BLaER1 (cell line): ENCODE results near the gene NGEF.
"Not testable (repeated sequence)": the region's sequence is repeated elsewhere in the genome, so short reads cannot be mapped to it uniquely, and the experiment has no call there.

Experiments used
- H3K27ac ChIP-seq: shearing (Covaris generic); formaldehyde crosslinking; 2 replicates; pipeline ENCODE4 v1.8.1; 2022
- H3K27me3 ChIP-seq: shearing (Covaris generic); formaldehyde crosslinking; 2 replicates; pipeline ENCODE4 v1.8.1; 2022
- H3K36me3 ChIP-seq: shearing (Covaris generic); formaldehyde crosslinking; 2 replicates; pipeline ENCODE4 v1.8.1; 2022
- H3K4me1 ChIP-seq: shearing (Covaris generic); formaldehyde crosslinking; 2 replicates; pipeline ENCODE4 v1.8.1; 2022
- H3K4me2 ChIP-seq: shearing (Covaris generic); formaldehyde crosslinking; 2 replicates; pipeline ENCODE4 v1.8.1; 2022
- H3K4me3 ChIP-seq: shearing (Covaris generic); formaldehyde crosslinking; 2 replicates; pipeline ENCODE4 v1.8.1; 2022
- H3K9ac ChIP-seq: shearing (Covaris generic); formaldehyde crosslinking; 2 replicates; pipeline ENCODE4 v1.8.1; 2022
- H3K9me3 ChIP-seq: shearing (Covaris generic); formaldehyde crosslinking; 2 replicates; pipeline ENCODE4 v1.8.1; 2022
- H4K20me1 ChIP-seq: shearing (Covaris generic); formaldehyde crosslinking; 2 replicates; pipeline ENCODE4 v1.8.1; 2022
- Cebpa-rat ChIP-seq: shearing (Covaris generic); IDR thresholded peaks from 2 replicates; pipeline ENCODE4 v1.8.1; 2022

NGEF gene

DNA sequence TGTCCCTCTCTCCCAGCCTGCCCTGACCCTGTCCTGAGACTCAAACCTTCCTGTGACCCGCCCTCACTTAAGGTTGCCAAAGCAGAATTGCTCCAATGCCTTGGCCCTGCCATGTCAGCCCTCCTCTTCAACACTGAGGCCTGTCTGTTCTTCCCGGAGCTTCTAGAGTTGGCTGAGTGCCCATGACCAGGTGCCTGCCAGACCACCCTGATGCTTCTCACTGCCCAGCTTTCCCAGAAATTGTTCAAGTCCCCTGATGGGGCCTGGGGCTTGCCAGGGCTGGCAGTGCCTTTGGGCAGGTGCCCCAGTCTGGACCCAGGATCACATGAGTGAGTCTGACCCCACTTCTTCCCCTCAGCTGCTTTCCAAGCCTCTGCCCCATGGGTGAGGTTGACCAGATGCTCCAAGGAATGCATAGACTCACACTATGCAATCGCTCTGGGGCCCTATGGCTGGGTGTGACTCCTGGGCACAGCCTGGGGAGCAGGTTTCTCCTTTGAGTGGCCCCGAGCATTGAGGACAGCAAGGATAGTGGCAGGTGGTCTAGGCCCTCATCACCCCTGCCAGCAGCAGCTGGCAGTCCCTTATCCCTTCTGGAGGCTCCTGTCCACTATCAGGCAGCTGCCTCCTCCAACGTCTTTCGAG is 44.0 kb upstream of the NGEF start:
- peaks cover 26% of the 10 kb centered on the region for H3K4me1 ChIP-seq
- H3K27ac ChIP-seq: no peak overlapping the region
- 0 out of 2 replicates have a peak, but pooled peaks cover 2% of the 10 kb centered on the region for H3K36me3 ChIP-seq
- H4K20me1 ChIP-seq: peaks cover 10% of the 10 kb centered on the region
- H3K9ac ChIP-seq: no peak overlapping the region
- TF ChIP-seq Cebpa-rat: no peak
- no peaks in the 10 kb centered on the region for H3K9me3 ChIP-seq
- H3K4me2 ChIP-seq: no peak overlapping the region
- H3K4me3 ChIP-seq: no peak overlapping the region
- no peaks in the 10 kb centered on the region for H3K27me3 ChIP-seq

DNA sequence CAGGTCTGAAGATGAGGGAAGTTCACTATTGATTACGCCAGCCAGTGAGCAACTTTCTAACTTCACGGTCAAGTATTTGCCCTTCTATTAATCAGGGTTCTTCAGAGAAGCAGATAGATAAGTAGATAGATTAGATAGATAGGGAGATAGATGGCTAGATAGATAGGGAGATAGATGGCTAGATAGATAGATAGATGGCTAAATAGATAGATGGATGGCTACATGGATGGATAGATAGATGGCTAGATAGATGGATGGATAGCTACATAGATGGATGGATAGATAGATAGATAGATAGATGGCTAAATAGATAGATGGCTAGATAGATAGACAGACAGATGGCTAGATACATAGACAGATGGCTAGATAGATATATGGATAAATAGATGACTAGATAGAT is 42.3 kb upstream of the NGEF start:
- Histone ChIP-seq H3K27me3 (no peaks in the 10 kb centered on the region), H3K4me2 (no peak overlapping the region)
- no peak for TF ChIP-seq Cebpa-rat

DNA sequence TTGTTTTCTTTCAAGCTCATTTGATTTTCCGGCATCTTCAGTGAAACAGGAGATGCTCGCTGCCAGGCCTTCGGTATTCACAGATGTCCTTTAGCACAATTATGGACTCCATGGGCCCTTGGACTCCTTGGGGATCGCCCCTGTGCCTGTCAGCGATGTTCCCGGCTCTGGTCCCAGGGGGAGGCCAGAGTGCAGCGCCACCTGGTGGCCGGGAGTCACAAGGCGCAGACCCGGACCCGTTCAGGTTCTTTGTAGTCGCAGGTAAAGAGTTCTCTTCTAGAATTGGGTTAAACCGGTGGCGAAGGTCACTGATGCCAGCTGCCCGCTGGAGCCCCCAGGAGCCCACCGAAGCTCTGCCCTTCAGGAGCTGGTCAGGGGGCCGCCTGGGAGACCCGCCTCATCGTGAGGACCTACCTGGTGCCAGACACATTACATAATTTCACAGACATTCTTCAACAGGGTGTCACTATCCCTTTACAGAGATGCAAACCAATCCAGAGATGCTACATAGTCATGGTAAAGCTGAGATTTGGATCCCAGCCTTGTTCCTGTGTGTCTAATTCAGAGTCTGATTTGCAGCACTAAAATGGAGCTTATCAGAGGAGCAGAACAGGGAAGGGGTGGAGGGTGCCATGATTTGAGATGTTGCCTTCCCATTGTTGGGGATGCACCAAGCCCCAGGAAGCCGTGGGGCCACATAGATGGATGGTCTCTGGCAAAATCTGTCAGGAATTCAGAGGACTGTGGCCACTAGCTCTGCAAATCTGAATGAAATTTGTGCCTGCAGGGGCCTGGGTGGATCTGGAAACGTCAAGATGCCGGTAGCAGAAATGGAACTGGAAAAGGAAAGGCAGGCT is 41.1 kb upstream of the NGEF start:
- H3K4me1 ChIP-seq: peaks cover 10% of the 10 kb centered on the region
- no peak for TF ChIP-seq Cebpa-rat
- no peaks in the 10 kb centered on the region for H3K36me3 ChIP-seq
- no peaks in the 10 kb centered on the region for H3K27me3 ChIP-seq
- no peak overlapping the region for H3K9ac ChIP-seq
- no peaks in the 10 kb centered on the region for H4K20me1 ChIP-seq
- no peak overlapping the region for H3K4me2 ChIP-seq
- no peak overlapping the region for H3K27ac ChIP-seq
- no peaks in the 10 kb centered on the region for H3K9me3 ChIP-seq
- no peak overlapping the region for H3K4me3 ChIP-seq

More for the DNA sequence above, 42.3 kb upstream of the NGEF start:
- Histone ChIP-seq H3K9me3 (no peaks in the 10 kb centered on the region), H3K9ac (no peak overlapping the region), H3K27ac (no peak overlapping the region), H3K4me1 (peaks cover 18% of the 10 kb centered on the region), H3K36me3 (no peaks in the 10 kb centered on the region), H4K20me1 (no peaks in the 10 kb centered on the region), H3K4me3 (no peak overlapping the region)

DNA sequence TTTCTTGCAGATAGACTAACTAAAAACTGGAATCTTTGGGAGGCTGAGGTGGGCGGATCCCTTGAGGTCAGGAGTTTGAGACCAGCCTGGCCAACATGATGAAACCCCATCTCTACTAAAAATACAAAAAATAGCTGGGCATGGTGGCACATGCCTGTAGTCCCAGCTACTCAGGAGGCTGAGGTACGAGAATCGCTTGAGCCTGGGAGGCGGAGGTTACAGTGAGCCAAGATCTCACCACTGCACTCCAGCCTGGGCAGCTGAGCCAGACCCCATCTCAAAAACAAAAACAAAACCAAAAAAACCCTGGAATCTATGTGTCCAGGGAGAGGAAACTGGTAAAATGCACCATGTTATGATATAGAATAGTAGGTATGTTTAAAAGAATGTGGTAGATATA is 39.5 kb upstream of the NGEF start:
- H3K4me2 ChIP-seq, H3K36me3 ChIP-seq, H3K4me3 ChIP-seq, H4K20me1 ChIP-seq, H3K27ac ChIP-seq, H3K9me3 ChIP-seq, H3K4me1 ChIP-seq, H3K9ac ChIP-seq, H3K27me3 ChIP-seq: not testable (repeated sequence)

DNA sequence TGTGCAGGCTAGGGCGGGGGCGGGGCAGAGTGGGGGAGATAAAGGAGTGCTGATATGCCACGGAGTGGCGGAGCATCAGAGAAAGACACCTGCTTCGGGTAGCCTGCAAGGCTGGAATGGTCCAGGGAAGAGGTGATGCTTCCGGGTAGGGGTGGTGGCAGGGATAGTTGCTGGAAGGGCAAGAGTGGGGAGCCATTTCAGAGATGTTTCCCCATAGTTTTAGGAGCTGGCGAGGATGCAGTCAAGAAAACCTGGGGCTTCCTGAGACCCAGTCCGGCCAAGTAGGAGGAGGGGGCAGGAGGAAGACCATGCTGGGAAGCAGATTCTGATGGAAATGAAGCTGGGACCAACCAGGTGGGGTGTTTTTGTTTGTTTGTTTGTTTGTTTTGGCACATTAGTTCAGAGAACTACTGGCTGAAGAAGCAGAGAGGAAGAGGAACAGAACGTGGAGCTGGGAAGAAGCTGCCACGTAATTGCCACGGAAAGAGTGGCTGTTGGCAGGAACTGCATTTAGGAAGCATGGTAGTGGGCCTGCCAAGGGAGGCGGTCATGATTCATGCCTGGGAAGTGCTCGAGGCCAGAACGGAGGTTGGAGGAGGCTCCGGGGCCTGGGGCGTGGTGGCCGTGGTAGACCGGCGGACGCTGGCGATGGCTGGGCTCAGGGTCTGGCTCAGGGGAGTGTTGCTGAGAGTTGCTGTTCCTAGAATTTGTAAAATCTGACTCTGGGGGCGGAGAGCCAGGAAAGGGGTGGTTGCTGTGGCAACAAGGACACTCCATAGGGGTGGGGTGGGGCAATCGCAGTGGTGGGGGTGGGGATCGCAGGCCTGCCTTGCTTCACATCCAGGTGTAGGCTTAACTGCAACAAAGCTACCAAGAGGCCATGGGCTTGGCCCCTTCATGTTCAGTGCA is 38.4 kb upstream of the NGEF start:
- H3K4me3 ChIP-seq: no peak overlapping the region
- H3K9ac ChIP-seq: no peak overlapping the region
- H3K27ac ChIP-seq: no peak overlapping the region
- no peak overlapping the region for H3K4me2 ChIP-seq
- H3K4me1 ChIP-seq: peaks cover 4% of the 10 kb centered on the region; the same call in 1 of the 2 replicates
- no peaks in the 10 kb centered on the region for H4K20me1 ChIP-seq
- H3K36me3 ChIP-seq: no peaks in the 10 kb centered on the region
- H3K27me3 ChIP-seq: no peaks in the 10 kb centered on the region
- TF ChIP-seq Cebpa-rat: no peak
- H3K9me3 ChIP-seq: no peaks in the 10 kb centered on the region

DNA sequence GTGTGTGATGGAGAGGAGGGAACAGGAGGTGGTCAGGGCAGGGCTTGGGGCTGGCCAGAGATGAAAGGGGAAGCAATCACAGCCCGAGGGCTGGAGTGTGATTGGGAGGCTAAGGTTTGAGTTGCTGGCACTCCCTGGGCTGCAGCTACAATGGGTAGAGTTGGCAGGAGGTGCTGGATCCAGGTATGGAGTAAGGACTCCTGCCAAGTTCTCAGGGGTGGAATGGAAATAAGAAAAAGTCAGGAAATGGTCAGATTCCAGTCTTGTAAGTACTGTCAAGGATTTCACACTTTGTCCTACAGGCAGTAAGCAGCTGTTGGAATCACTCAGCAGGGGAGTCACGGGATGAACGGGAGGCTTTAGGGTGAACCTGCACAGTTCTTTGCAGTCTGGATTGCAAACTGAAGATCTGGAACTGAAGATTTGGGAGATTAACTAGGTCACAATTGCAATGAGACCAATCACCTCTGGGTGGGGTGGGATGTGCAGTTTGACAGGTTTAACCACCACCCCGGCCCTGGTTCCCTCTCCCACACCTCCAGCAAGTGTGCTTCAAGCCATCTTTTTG is 36.2 kb upstream of the NGEF start:
- TF ChIP-seq Cebpa-rat: no peak
- Histone ChIP-seq H3K4me1 (peaks cover 4% of the 10 kb centered on the region; the same call in 1 of the 2 replicates), H3K9ac (no peak overlapping the region), H3K9me3 (no peaks in the 10 kb centered on the region), H3K27ac (no peak overlapping the region), H3K36me3 (no peaks in the 10 kb centered on the region), H3K4me2 (no peak overlapping the region), H3K4me3 (no peak overlapping the region), H3K27me3 (no peaks in the 10 kb centered on the region), H4K20me1 (no peaks in the 10 kb centered on the region)

DNA sequence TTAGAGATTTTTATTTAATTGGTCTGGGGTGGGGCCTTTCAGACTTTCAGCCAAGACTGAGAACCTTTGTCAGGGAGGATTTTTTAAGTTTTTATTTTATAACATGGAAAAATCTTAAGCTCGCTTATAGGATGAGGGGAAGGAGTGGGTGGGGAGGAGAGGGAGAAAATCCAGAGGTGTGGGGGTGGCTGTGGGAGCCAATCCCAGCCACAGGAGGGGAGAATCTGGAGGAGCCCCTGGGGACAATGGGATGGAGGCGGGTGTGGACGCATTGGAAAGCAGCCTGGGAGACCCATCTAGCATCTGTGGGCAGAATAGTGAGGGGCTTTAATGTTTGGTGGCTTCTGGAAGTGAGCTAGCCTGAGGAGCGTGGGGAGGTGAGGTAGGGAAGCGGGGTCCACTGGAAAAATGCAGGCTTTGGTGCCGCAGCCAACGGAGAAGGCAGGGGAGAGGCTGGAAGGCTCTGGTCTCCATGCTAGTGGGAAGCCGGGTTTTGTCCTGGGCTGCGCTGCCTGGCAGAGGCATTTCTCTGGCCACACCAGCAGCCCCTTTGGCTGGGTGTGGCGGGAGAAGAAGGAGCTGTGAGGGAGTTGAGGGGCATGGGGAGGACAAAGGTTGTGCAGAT is 35.6 kb upstream of the NGEF start:
- Histone ChIP-seq H3K4me1 (no peaks in the 10 kb centered on the region; the same call in 1 of the 2 replicates), H3K27me3 (no peaks in the 10 kb centered on the region), H3K9ac (no peak overlapping the region), H3K27ac (no peak overlapping the region), H3K4me2 (no peak overlapping the region), H3K36me3 (no peaks in the 10 kb centered on the region), H3K9me3 (no peaks in the 10 kb centered on the region), H3K4me3 (no peak overlapping the region), H4K20me1 (no peaks in the 10 kb centered on the region)
- TF ChIP-seq Cebpa-rat: no peak

DNA sequence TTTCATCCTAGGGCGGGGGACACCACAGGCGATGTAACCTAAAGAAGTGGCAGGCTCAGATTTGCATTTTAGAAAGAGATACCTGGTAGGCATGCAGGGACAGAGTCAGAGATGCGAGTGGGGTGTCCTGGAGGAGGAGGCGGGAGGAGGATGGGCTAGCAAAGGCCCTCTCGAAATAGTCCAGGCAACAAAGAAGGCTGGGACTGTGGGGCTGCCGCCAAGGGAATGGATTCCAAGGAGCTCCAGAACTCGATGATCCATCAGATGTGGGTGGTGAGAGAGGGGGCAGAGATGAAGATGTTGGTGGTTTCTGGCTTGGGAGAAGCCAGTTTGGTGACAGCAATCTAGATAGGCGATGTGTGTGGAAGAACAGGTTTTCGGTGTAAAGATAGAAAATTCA is 34.6 kb upstream of the NGEF start:
- TF ChIP-seq Cebpa-rat: no peak
- H3K9me3 ChIP-seq: no peaks in the 10 kb centered on the region
- H3K27ac ChIP-seq: no peak overlapping the region
- H3K4me1 ChIP-seq: no peaks in the 10 kb centered on the region; the same call in 1 of the 2 replicates
- H3K4me2 ChIP-seq: no peak overlapping the region
- no peak overlapping the region for H3K9ac ChIP-seq
- H3K36me3 ChIP-seq: no peaks in the 10 kb centered on the region
- H3K27me3 ChIP-seq: no peaks in the 10 kb centered on the region
- H3K4me3 ChIP-seq: no peak overlapping the region
- H4K20me1 ChIP-seq: no peaks in the 10 kb centered on the region

DNA sequence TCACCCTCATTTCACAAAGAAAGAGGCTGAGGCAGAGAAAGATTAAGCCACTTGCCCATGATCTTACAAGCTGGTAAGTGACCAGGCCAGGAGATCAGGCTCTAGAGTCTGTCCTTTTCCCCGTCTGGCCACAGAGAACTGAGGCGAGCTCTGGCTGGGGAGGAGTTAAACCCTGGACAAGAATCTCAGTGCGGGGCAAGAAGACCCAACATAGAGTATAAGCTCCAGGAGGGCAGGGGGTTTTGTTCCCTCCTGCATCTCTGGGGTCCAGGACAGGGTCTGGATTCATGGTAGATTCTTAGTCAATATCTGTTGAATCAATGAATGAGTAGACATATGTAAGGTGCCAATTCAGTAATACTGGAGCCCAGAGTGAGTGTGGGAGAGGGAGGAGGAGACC is 34.1 kb upstream of the NGEF start:
- TF ChIP-seq Cebpa-rat: no peak
- Histone ChIP-seq H3K9ac (no peak overlapping the region), H3K27me3 (no peaks in the 10 kb centered on the region), H3K9me3 (no peaks in the 10 kb centered on the region), H4K20me1 (no peaks in the 10 kb centered on the region), H3K4me2 (no peak overlapping the region), H3K4me1 (no peaks in the 10 kb centered on the region; the same call in 1 of the 2 replicates), H3K27ac (no peak overlapping the region), H3K36me3 (no peaks in the 10 kb centered on the region), H3K4me3 (no peak overlapping the region)
